Mesenteric fat pad (tissue), 1 donor: ENCODE results near the gene BHMT2. TPM values are rescaled to one million over a fixed set of nuclear protein-coding genes. Genes with fewer than 3 reads are reported as not detected.

ENCODE experiments used
- DNase-seq: peaks from one replicate; pipeline ENCODE4 v3.0.0-alpha.2; 2020; ENCODE audit warnings: low spot score
- total RNA-seq: library from RNA; stranded (reverse); fragmentation: NEBNext Ultra II Directional; extraction: Animal tissue kit (Norgen Biotek cat#: 25700); gene quantifications from one replicate; pipeline ENCODE4 v1.2.1, GENCODE V29; 2021
- donor health status: DM: yes; HTN: yes; CAD: no.

BHMT2 gene
- total RNA-seq, 1 donor from 2014 or later: 60.6 TPM

- no peak for DNase-seq
These were observed 43.1 kb downstream of the BHMT2 start for GRCh38 chr5:79112703-79113058.

GRCh38 chr5:79119486-79119885 is 49.9 kb downstream of the BHMT2 start:
- no peak for DNase-seq

GRCh38 chr5:79120221-79120620 is 50.7 kb downstream of the BHMT2 start:
- no peak for DNase-seq

- DNase-seq: no peak
These were observed 53.4 kb downstream of the BHMT2 start for GRCh38 chr5:79122973-79123372.

GRCh38 chr5:79124607-79125006 is 55.0 kb downstream of the BHMT2 start:
- DNase-seq: no peak

GRCh38 chr5:79130781-79131180 is 61.2 kb downstream of the BHMT2 start:
- DNase-seq: no peak

GRCh38 chr5:79133121-79133656 is 63.6 kb downstream of the BHMT2 start:
- no peak for DNase-seq

GRCh38 chr5:79133657-79134451 is 64.3 kb downstream of the BHMT2 start:
- no peak for DNase-seq

GRCh38 chr5:79135790-79136553 is 66.4 kb downstream of the BHMT2 start:
- no peak for DNase-seq

GRCh38 chr5:79136618-79137017 is 67.1 kb downstream of the BHMT2 start:
- DNase-seq: no peak

Other genes starting within 250 kb of the BHMT2 start
- 16.7 TPM for gene ARSB, start 84.5 kb upstream of the BHMT2 start, total RNA-seq
- 5.2 TPM for gene DMGDH, start 93 bp upstream of the BHMT2 start, total RNA-seq
- 1.9 TPM for gene BHMT, start 42.0 kb downstream of the BHMT2 start, total RNA-seq
- 8.5 TPM for gene JMY, start 166.4 kb downstream of the BHMT2 start, total RNA-seq